NB4 (cell line): ENCODE data around the gene HSPG2.
A peak's percentile ranks its signal among the peaks of the same experiment; 100 is the strongest.
"Not testable (repeated sequence)": the region's sequence is repeated elsewhere in the genome, so short reads cannot be mapped to it uniquely, and the experiment has no call there.

Experiments
- DNase-seq: peaks from one replicate; pipeline ENCODE4 v3.0.0; 2010; ENCODE audit warnings: low read depth
- H3K4me3 ChIP-seq: one replicate; pipeline ENCODE4 v1.5.1; 2011; ENCODE audit warnings: mild to moderate bottlenecking, low read depth, low read length, moderate library complexity
- MYC ChIP-seq: IDR thresholded peaks from 2 replicates; pipeline ENCODE4 v1.6.1; 2011; ENCODE audit warnings: low read depth, low read length
- POLR2A ChIP-seq: IDR thresholded peaks from 2 replicates; pipeline ENCODE4 v1.6.1; 2011; ENCODE audit warnings: mild to moderate bottlenecking; ENCODE audit not compliant: insufficient read length; ENCODE audit errors: extremely low read depth
- TF ChIP-seq, protein P1 (sequence below): IDR thresholded peaks from 2 replicates; pipeline ENCODE4 v1.6.1; 2011; ENCODE audit warnings: low read depth, low read length
- TF ChIP-seq, protein P2 (sequence below): IDR thresholded peaks from one replicate; pipeline ENCODE4 v1.5.1; 2012; ENCODE audit warnings: low read depth, low read length

Gene HSPG2

DNA sequence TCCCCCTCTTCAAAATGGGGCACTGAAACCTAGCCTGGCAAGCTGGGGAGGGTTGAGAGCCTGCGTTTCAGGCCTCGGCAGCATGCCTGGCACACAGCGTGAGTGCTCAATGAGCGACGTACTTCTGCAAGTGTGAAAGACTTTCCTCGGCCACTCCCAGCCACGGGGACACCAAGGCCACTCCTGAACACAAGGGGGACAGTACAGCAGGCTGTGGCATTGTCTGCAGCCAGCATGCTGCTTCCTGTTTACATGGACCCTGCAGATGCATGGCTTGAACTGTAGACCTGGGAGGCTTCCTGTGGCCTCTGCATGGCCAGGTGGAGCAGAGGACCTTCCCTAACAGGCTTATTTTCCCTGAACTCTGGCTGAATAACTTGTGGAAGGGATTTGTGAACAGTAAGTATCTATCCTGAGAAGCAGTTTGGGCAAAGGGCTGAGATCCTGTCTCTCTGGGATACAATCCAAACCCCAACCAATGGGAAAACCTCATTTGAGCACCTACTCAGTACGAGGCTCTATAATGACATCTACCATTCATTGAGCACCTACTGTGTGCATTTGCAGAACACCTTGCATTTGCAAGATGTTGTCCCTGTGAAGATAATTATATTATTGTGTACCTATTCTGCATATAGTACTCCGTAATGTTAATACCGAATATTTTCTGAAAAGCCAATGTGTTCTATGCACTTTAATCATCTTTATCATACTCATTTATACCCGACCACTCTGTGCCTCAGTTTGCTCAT is 9.9 kb upstream of the HSPG2 start:
- no peak overlapping the region for H3K4me3 ChIP-seq
- DNase-seq = peak; percentile 48
- TF ChIP-seq POLR2A = no peak
- TF ChIP-seq, protein P1, sequence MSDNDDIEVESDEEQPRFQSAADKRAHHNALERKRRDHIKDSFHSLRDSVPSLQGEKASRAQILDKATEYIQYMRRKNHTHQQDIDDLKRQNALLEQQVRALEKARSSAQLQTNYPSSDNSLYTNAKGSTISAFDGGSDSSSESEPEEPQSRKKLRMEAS = peak; percentile 66
- TF ChIP-seq, protein P2, sequence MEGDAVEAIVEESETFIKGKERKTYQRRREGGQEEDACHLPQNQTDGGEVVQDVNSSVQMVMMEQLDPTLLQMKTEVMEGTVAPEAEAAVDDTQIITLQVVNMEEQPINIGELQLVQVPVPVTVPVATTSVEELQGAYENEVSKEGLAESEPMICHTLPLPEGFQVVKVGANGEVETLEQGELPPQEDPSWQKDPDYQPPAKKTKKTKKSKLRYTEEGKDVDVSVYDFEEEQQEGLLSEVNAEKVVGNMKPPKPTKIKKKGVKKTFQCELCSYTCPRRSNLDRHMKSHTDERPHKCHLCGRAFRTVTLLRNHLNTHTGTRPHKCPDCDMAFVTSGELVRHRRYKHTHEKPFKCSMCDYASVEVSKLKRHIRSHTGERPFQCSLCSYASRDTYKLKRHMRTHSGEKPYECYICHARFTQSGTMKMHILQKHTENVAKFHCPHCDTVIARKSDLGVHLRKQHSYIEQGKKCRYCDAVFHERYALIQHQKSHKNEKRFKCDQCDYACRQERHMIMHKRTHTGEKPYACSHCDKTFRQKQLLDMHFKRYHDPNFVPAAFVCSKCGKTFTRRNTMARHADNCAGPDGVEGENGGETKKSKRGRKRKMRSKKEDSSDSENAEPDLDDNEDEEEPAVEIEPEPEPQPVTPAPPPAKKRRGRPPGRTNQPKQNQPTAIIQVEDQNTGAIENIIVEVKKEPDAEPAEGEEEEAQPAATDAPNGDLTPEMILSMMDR = peak; percentile 1

GRCh38 chr1:21944733-21945073 is 7.6 kb upstream of the HSPG2 start:
- H3K4me3 ChIP-seq = no peak overlapping the region
- no peak for DNase-seq
- TF ChIP-seq MYC (no peak), POLR2A (no peak)
- TF ChIP-seq, protein P1 = no peak
- TF ChIP-seq, protein P2 = no peak

GRCh38 chr1:21942959-21943640 is 6.0 kb upstream of the HSPG2 start:
- H3K4me3 ChIP-seq, DNase-seq: not testable (repeated sequence)

GRCh38 chr1:21942464-21942863 is 5.4 kb upstream of the HSPG2 start:
- DNase-seq = no peak
- no peak for TF ChIP-seq POLR2A
- TF ChIP-seq, protein P2 = no peak
- TF ChIP-seq, protein P1 = no peak
- no peak for TF ChIP-seq MYC
- H3K4me3 ChIP-seq = no peak overlapping the region

- TF ChIP-seq POLR2A (no peak), MYC (no peak)
- TF ChIP-seq, protein P1 = no peak
- TF ChIP-seq, protein P2 = no peak
- no peak overlapping the region for H3K4me3 ChIP-seq
- DNase-seq = no peak
These were observed 4.3 kb upstream of the HSPG2 start for GRCh38 chr1:21941370-21941769.

DNA sequence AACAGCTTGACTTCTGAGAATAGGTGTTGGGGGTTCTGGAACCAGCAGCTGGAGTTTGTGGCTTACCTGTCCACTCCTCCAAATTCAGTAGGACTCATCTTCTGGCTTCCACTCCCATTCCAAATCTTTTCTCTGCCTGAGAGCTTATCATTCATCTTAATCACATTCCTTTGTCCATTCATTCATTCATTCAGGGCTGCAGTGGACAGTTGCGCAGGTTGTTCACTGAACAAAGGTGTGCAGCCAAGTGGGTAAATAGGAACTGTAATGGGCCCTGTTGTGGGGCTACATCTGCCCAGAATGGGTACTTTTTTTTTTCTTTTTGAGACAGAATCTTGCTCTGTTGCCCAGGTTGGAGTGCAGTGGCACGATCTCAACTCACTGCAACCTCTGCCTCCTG is 3.4 kb upstream of the HSPG2 start:
- DNase-seq = no peak
- TF ChIP-seq, protein P2 = no peak
- TF ChIP-seq, protein P1 = no peak
- no peak for TF ChIP-seq POLR2A
- TF ChIP-seq MYC = no peak
- H3K4me3 ChIP-seq = no peak overlapping the region
